ENCODE results near the gene IL13RA1. TPM values are rescaled to one million over a fixed set of nuclear protein-coding genes. Genes with fewer than 3 reads are reported as not detected.

The IL13RA1 gene
- total and polyA plus RNA-seq, 2 of the 13 experiments (the other 11 are each of a cell fraction or from before 2014, with no cell fraction given) = 56.6 to 73.5 TPM

- TF ChIP-seq, protein P1, sequence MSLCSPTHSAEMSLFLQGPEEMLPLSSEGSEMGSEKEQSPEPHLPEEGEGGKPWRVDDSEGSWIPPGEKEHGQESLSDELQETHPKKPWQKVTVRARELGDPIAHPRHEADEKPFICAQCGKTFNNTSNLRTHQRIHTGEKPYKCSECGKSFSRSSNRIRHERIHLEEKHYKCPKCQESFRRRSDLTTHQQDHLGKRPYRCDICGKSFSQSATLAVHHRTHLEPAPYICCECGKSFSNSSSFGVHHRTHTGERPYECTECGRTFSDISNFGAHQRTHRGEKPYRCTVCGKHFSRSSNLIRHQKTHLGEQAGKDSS (CRISPR knock-in tag; IDR thresholded peaks at IDR 0.05; ENCODE audit: borderline replicate concordance, low read depth) = peak; percentile 67; the same call in 1 of the 2 replicates
- TF ChIP-seq SP4 (CRISPR knock-in tag; IDR thresholded peaks at IDR 0.05) (no peak; the same call in 1 of the 2 replicates), RBM39 (IDR thresholded peaks at IDR 0.05; ENCODE audit: low read depth, low read length, poor library complexity, severe bottlenecking) (no peak), SOX5 (CRISPR knock-in tag; IDR thresholded peaks at IDR 0.05; ENCODE audit: borderline replicate concordance) (peak; percentile 42; the same call in 1 of the 2 replicates), GABPA (IDR thresholded peaks at IDR 0.05; ENCODE audit: low read depth, low read length) (no peak), GABPA (CRISPR knock-in tag; IDR thresholded peaks at IDR 0.05; ENCODE audit: low read depth) (no peak), GATA4 (IDR thresholded peaks at IDR 0.05; ENCODE audit: borderline replicate concordance, low read depth) (no peak), ATAD3A (CRISPR knock-in tag; IDR thresholded peaks at IDR 0.05) (no peak), ZKSCAN1 (IDR thresholded peaks at IDR 0.05; ENCODE audit: low read length) (no peak), RFX1 (IDR thresholded peaks at IDR 0.05) (no peak), SIX1 (CRISPR knock-in tag; IDR thresholded peaks at IDR 0.05; ENCODE audit: borderline replicate concordance) (peak; percentile 78; the same call in 1 of the 2 replicates), MLLT10 (CRISPR knock-in tag; IDR thresholded peaks at IDR 0.05) (no peak), AGO1 (IDR thresholded peaks at IDR 0.05; ENCODE audit: low read depth, low read length, poor library complexity, severe bottlenecking) (no peak), NBN (conservative IDR thresholded peaks at IDR 0.05) (no peak), ZBTB4 (CRISPR knock-in tag; IDR thresholded peaks at IDR 0.05; ENCODE audit: borderline replicate concordance) (no peak), ZNF598 (CRISPR knock-in tag; IDR thresholded peaks at IDR 0.05; ENCODE audit: borderline replicate concordance) (no peak), NFRKB (IDR thresholded peaks at IDR 0.05) (no peak), CEBPG (CRISPR knock-in tag; IDR thresholded peaks at IDR 0.05) (no peak), HNRNPLL (IDR thresholded peaks at IDR 0.05; ENCODE audit: low read depth, low read length, poor library complexity, severe bottlenecking) (peak; percentile 67), XRCC5 (optimal IDR thresholded peaks at IDR 0.05; ENCODE audit: low read length) (peak; percentile 40), ZNF207 (IDR thresholded peaks at IDR 0.05; ENCODE audit: borderline replicate concordance) (no peak), ZNF607 (CRISPR knock-in tag; IDR thresholded peaks at IDR 0.05; ENCODE audit: borderline replicate concordance) (no peak)
- TF ChIP-seq, protein P2, sequence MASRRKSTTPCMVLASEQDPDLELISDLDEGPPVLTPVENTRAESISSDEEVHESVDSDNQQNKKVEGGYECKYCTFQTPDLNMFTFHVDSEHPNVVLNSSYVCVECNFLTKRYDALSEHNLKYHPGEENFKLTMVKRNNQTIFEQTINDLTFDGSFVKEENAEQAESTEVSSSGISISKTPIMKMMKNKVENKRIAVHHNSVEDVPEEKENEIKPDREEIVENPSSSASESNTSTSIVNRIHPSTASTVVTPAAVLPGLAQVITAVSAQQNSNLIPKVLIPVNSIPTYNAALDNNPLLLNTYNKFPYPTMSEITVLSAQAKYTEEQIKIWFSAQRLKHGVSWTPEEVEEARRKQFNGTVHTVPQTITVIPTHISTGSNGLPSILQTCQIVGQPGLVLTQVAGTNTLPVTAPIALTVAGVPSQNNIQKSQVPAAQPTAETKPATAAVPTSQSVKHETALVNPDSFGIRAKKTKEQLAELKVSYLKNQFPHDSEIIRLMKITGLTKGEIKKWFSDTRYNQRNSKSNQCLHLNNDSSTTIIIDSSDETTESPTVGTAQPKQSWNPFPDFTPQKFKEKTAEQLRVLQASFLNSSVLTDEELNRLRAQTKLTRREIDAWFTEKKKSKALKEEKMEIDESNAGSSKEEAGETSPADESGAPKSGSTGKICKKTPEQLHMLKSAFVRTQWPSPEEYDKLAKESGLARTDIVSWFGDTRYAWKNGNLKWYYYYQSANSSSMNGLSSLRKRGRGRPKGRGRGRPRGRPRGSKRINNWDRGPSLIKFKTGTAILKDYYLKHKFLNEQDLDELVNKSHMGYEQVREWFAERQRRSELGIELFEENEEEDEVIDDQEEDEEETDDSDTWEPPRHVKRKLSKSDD (CRISPR knock-in tag; IDR thresholded peaks at IDR 0.05; ENCODE audit: low read depth) = no peak
- TF ChIP-seq, protein P3, sequence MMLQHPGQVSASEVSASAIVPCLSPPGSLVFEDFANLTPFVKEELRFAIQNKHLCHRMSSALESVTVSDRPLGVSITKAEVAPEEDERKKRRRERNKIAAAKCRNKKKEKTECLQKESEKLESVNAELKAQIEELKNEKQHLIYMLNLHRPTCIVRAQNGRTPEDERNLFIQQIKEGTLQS (CRISPR knock-in tag; IDR thresholded peaks at IDR 0.05) = peak; percentile 15; the same call in 1 of the 2 replicates
These were observed at the start of gene IL13RA1 (continued) for GRCh38 chrX:118726887-118727685.
